Right lobe of liver (tissue), 6 donors: ENCODE measurements around the gene ANKLE2. TPM values are rescaled to one million over a fixed set of nuclear protein-coding genes. Genes with fewer than 3 reads are reported as not detected.

ENCODE experiments used
- ATAC-seq, 4 donors: fragments of 200-7000 bp; cut with Tn5 transposase; one replicate each; pipeline ENCODE4 v1.9.1; 2020; ENCODE audit warnings: mild to moderate bottlenecking in 4 of 4, moderate library complexity in 4 of 4
- DNase-seq, 3 donors: peaks; one replicate each; pipeline ENCODE4 v3.0.0-alpha.2; 2020
- H3K27ac ChIP-seq, 3 donors: fragments of 200-600 bp; one replicate each; pipeline ENCODE4 v1.8.0; 2022
- H3K27me3 ChIP-seq, 2 donors: fragments of 200-600 bp; one replicate each; pipeline ENCODE4 v1.8.0; 2022
- H3K36me3 ChIP-seq, 4 donors: fragments of 200-600 bp; sonication (generic) in 1 of 4; one replicate each; pipeline versions ENCODE4 v1.5.1 to v1.8.0; 2017 to 2022; ENCODE audit warnings: control low read depth in 1 of 4
- H3K4me1 ChIP-seq, 4 donors: fragments of 200-600 bp; sonication (generic) in 1 of 4; one replicate each; pipeline versions ENCODE4 v1.5.1 to v1.8.0; 2017 to 2022; ENCODE audit warnings: control low read depth in 1 of 4
- H3K4me3 ChIP-seq, 3 donors: fragments of 200-600 bp; one replicate each; pipeline ENCODE4 v1.8.0; 2022
- H3K9me3 ChIP-seq, 4 donors: fragments of 200-600 bp; sonication (generic) in 1 of 4; one replicate each; pipeline versions ENCODE4 v1.5.1 to v1.8.0; 2017 to 2022; ENCODE audit warnings: control low read depth in 1 of 4
- CTCF ChIP-seq, 4 donors: fragments of 200-600 bp in 3 of 4; fragments of 450-650 bp in 1 of 4; IDR thresholded peaks; one replicate each; pipeline versions ENCODE4 v1.5.1 to v1.8.0; 2016 to 2022; ENCODE audit warnings: antibody characterized with exemption in 4 of 4, mild to moderate bottlenecking in 2 of 4
- POLR2A ChIP-seq: fragments of 450-650 bp; IDR thresholded peaks from one replicate; pipeline ENCODE4 v1.6.1; 2017; ENCODE audit warnings: antibody characterized with exemption, mild to moderate bottlenecking
- WGBS: methylation state at CpG from one replicate; pipeline ENCODE4 v1.1.6; 2018; ENCODE audit warnings: low coverage, low lambda C conversion rate; ENCODE audit not compliant: insufficient coverage; ENCODE audit errors: missing lambda C conversion rate; 5-methylcytosine and 5-hydroxymethylcytosine counted together
- intact Hi-C, 2 donors: fragments of 100-400 bp; cut with DNase I; formaldehyde crosslinking; loops; one replicate each; pipeline versions ENCODE4 v1.11.2 to v1.14.1; 2022
- total RNA-seq, 6 experiments: library from RNA; depleted of rRNA in 2 of 6; stranded (reverse); fragments of >200 nt in 2 of 6; fragmentation: NEBNext Ultra II Directional in 3 of 6; extraction: Animal tissue kit (Norgen Biotek cat#: 25700) in 3 of 6; gene quantifications; one replicate each; pipeline versions ENCODE4 v1.1.0 to v1.2.4, GENCODE V29; 2016 to 2023
- donor health status: DM: no; HTN: yes; CAD: no.
- donor health status: DM: no; HTN: no; CAD: no.
- donor health status: DM: no; HTN: no; CAD: no.
- donor health status: DM: no; HTN: yes; CAD: no.
- donor health status: DM: no; HTN: yes; CAD: no.

Gene ANKLE2
- total RNA-seq, 6 experiments from 2014 or later, result 13.9 to 25.1 (median 15.7) TPM

GRCh38 chr12:132729541-132730320 lies 31.9 kb downstream of the ANKLE2 start:
- DNase-seq, result peak in 1 of 3 donors; percentile 19
- H3K36me3 ChIP-seq, result peaks cover 0 to 52% (median 24%) of the 10 kb centered on the region in 4 donors

GRCh38 chr12:132728502-132728901 lies 33.1 kb downstream of the ANKLE2 start:
- WGBS, result 90% methylated on average over 3 of the region's 7 CpGs
- Histone ChIP-seq H3K4me1 (no peaks in the 10 kb centered on the region), H3K27ac (no peak overlapping the region), H3K9me3 (no peaks in the 10 kb centered on the region), H3K4me3 (no peak overlapping the region), H3K27me3 (no peaks in the 10 kb centered on the region), H3K36me3 (peaks cover 0 to 43% (median 17%) of the 10 kb centered on the region in 4 donors)
- intact Hi-C loops, result no loop called here
- no peak for TF ChIP-seq POLR2A
- TF ChIP-seq CTCF (IDR thresholded peaks at IDR 0.05), result no peak
- no peak for DNase-seq
- no peak for ATAC-seq

More at GRCh38 chr12:132729541-132730320, 31.9 kb downstream of the ANKLE2 start:
- no peak overlapping the region for H3K27ac ChIP-seq
- H3K9me3 ChIP-seq, result no peaks in the 10 kb centered on the region
- 88% methylated on average over 16 of the region's 24 CpGs for WGBS
- no peak for TF ChIP-seq CTCF (IDR thresholded peaks at IDR 0.05)
- TF ChIP-seq POLR2A, result no peak
- intact Hi-C loops, result no loop called here
- H3K27me3 ChIP-seq, result no peaks in the 10 kb centered on the region
- ATAC-seq, result no peak
- no peaks in the 10 kb centered on the region for H3K4me1 ChIP-seq
- H3K4me3 ChIP-seq, result no peak overlapping the region

- DNase-seq, result no peak
- 90% methylated on average over 8 of the region's 37 CpGs for WGBS
- Histone ChIP-seq H3K4me3 (no peak overlapping the region), H3K27me3 (no peaks in the 10 kb centered on the region), H3K9me3 (no peaks in the 10 kb centered on the region), H3K36me3 (peaks cover 0 to 49% (median 15%) of the 10 kb centered on the region in 4 donors), H3K27ac (no peak overlapping the region), H3K4me1 (no peaks in the 10 kb centered on the region)
- intact Hi-C loops, result no loop called here
- peak in 1 of 4 donors; percentile 49 for ATAC-seq
- no peak for TF ChIP-seq CTCF (IDR thresholded peaks at IDR 0.05)
- no peak for TF ChIP-seq POLR2A
These were observed 34.4 kb downstream of the ANKLE2 start for GRCh38 chr12:132727091-132727794.

DNA sequence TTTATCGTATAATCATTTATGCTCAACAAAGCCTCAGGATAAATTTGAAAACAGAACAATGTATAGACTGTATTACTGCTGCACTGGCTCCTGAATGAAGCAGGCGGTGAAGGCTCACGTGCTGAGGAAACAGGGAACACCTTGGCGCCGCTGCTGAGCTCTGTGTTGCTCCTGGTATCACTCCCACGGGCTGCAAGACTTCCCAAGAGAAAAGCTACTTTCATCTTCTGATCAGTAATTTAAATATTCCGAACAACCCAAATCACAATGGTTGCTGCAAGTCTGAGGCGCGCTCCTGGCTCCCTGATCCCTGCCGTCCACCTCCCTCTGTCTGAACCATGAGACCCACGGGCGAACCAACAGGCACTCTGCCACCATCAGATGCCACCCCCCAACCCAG lies 35.2 kb downstream of the ANKLE2 start:
- TF ChIP-seq CTCF (IDR thresholded peaks at IDR 0.05) (no peak), POLR2A (no peak)

More for the DNA sequence above, 35.2 kb downstream of the ANKLE2 start:
- no peaks in the 10 kb centered on the region for H3K9me3 ChIP-seq
- peaks cover 0 to 48% (median 10%) of the 10 kb centered on the region in 4 donors for H3K36me3 ChIP-seq
- no peaks in the 10 kb centered on the region for H3K27me3 ChIP-seq
- H3K4me1 ChIP-seq, result no peaks in the 10 kb centered on the region
- WGBS, result 100% methylated on average over 3 of the region's 12 CpGs
- H3K27ac ChIP-seq, result no peak overlapping the region
- intact Hi-C loops, result no loop called here
- no peak for DNase-seq
- no peak overlapping the region for H3K4me3 ChIP-seq
- ATAC-seq, result no peak
